Measurements from ENCODE around the gene NOL7.

Gene NOL7

DNA sequence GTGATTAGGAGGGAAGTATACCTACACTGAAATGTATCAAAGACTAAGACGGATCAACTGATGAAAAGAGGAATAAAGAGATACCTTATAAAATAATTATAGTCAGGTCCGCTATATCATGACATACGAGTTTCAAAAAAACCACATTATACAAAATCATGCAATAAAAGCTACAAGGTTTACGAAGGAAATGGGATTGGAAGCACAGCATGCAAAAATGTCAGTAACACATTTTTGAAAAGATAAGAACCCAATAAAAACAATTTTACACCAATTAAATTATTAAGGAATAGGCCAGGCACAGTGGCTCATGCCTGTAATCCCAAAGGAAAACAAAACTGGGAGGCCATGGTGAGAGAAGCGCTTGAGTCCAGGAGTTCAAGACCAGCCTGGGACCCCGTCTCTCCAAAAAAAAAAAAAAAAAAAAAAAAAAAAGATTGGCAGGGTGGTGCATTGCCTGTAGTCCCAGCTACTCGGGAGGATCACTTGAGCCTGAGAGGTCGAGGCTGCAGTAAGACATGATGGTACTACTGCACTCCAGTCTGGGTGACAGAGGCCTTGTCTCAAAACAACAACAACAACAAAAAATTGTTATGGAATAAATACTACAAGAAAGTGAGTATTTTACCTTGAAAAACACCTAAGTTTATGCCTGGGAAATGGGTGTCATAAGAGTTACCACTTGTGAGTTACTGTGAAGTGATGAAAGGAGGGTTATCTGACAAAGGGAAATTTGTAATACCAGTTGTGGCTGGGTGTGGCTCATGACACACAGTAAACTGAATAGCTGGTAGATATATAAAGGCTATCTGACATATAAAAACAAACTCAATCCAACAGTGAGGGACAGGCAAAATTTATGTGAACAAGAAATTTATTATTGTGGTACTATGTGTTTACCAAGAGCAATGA, 51.3 kb downstream of the NOL7 start:
- no peak overlapping the region for H3K4me3 ChIP-seq (replicated peaks; ENCODE audit: low read depth, low read length)
- TF ChIP-seq, protein P1, sequence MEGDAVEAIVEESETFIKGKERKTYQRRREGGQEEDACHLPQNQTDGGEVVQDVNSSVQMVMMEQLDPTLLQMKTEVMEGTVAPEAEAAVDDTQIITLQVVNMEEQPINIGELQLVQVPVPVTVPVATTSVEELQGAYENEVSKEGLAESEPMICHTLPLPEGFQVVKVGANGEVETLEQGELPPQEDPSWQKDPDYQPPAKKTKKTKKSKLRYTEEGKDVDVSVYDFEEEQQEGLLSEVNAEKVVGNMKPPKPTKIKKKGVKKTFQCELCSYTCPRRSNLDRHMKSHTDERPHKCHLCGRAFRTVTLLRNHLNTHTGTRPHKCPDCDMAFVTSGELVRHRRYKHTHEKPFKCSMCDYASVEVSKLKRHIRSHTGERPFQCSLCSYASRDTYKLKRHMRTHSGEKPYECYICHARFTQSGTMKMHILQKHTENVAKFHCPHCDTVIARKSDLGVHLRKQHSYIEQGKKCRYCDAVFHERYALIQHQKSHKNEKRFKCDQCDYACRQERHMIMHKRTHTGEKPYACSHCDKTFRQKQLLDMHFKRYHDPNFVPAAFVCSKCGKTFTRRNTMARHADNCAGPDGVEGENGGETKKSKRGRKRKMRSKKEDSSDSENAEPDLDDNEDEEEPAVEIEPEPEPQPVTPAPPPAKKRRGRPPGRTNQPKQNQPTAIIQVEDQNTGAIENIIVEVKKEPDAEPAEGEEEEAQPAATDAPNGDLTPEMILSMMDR (IDR thresholded peaks at IDR 0.05; ENCODE audit: low read depth, low read length, missing control alignments), result no peak
- DNase-seq (ENCODE audit: extremely low read depth, low read depth), result no peak

DNA sequence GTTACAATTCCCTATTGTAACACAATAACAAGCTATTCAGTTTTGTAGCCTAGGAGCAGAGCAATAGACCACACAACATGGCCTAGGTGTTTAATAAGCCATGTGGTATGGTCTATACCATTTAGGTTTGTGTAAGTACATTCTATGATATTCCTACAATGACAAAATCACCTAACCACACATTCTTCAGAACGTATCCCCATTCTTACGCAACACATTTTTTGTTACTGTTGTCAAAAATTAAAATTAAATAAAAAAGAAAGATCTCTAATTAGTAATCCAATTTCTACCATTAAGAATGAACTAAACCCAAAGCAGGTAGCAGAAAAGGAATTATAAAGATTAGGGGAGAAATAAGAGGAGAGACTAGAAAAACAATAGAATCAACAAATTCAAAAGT, 52.5 kb downstream of the NOL7 start:
- no peak overlapping the region for H3K4me3 ChIP-seq (replicated peaks; ENCODE audit: low read depth, low read length)
- DNase-seq (ENCODE audit: extremely low read depth, low read depth), result no peak
- TF ChIP-seq, protein P1 (IDR thresholded peaks at IDR 0.05; ENCODE audit: low read depth, low read length, missing control alignments), result no peak

DNA sequence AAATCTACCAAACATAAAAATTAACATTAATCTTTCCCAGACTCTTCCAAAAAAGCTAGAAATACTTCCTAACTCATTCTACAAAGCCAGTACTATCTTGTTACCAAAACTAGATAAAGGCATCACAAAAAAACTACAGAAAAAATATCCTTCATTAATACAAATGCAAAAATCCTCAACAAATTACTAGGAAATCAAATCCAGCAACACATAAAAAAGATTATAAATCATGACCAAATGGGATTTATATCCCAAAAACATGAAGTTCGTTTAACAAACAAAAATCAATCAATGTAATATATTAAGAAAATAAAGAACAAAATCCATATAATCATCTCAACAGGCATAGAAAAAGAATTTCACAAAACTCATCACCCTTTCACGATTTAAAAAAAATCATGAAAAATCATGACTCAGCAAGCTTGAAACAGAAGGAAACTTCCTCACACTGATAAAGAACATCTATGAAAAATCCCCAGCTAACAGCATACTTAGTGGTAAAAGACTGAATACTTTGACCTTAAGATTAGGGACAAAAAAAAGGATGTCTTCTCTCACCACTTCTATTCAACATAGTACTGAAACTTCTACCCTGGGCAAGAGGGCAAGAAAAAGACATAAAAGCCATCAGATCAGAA, 53.3 kb downstream of the NOL7 start:
- DNase-seq (ENCODE audit: extremely low read depth, low read depth), result no peak
- no peak overlapping the region for H3K4me3 ChIP-seq (replicated peaks; ENCODE audit: low read depth, low read length)
- TF ChIP-seq, protein P1 (IDR thresholded peaks at IDR 0.05; ENCODE audit: low read depth, low read length, missing control alignments), result no peak

DNA sequence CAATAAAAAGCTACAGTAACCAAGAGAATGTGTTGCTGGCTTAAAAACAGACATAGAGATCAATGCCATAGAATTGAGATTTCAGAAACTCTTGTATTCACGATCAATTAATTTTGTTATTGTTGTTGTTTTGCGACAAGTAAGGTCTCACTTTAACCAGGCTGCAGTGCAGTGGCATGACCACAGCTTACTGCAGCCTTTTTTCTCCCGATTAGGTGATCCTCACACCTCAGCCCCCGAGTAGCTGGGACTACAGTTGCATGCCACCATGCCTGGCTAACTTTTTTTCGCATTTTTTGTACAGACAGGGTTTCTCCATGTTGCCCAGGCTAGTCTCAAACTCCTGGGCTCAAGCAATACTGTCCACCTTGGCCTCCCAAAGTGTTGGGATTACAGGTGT, 54.3 kb downstream of the NOL7 start:
- H3K4me3 ChIP-seq (replicated peaks; ENCODE audit: low read depth, low read length), result no peak overlapping the region
- TF ChIP-seq, protein P1 (IDR thresholded peaks at IDR 0.05; ENCODE audit: low read depth, low read length, missing control alignments), result no peak
- DNase-seq (ENCODE audit: extremely low read depth, low read depth), result no peak
